ENCODE results near the gene TFDP2. TPM values are rescaled to one million over a fixed set of nuclear protein-coding genes. Genes with fewer than 3 reads are reported as not detected.

The TFDP2 gene
- total and polyA plus RNA-seq, 2 donors (not counting 1 experiment from before 2014, with no cell fraction given), result 5.5 to 31.7 TPM

- Histone ChIP-seq H3K4me3 (ENCODE audit: control extremely low read depth in 1 of 5, extremely low read depth in 1 of 5, insufficient read depth in 1 of 5, low read depth in 2 of 5, low read length in 4 of 5) (no peak overlapping the region), H3K79me2 (ENCODE audit: control insufficient read depth, insufficient read depth, low read length) (no peaks in the 10 kb centered on the region), H3K4me1 (ENCODE audit: control insufficient read depth in 2 of 2, insufficient read depth in 2 of 2, low read length in 2 of 2) (no peaks in the 10 kb centered on the region), H2AFZ (ENCODE audit: insufficient read depth, low read depth, low read length, poor library complexity, severe bottlenecking) (no peak overlapping the region), H4K20me1 (ENCODE audit: control insufficient read depth, insufficient read depth, low read length, poor library complexity, severe bottlenecking) (no peaks in the 10 kb centered on the region), H3K4me2 (replicated peaks; ENCODE audit: low read depth, low read length, poor library complexity, severe bottlenecking) (no peak overlapping the region), H3K9me3 (ENCODE audit: control extremely low read depth in 1 of 3, control insufficient read depth in 2 of 3, insufficient read depth in 1 of 3, low read length in 2 of 3) (peaks cover 0 to 1% (median 0%) of the 10 kb centered on the region in 3 donors), H3K27me3 (replicated peaks in 1 of 4; ENCODE audit: control extremely low read depth in 1 of 4, control insufficient read depth in 3 of 4, insufficient read depth in 4 of 4, low read length in 3 of 4) (no peaks in the 10 kb centered on the region), H3K9ac (ENCODE audit: low read length) (no peak overlapping the region), H3K27ac (ENCODE audit: low read length in 2 of 2) (no peak overlapping the region), H3K36me3 (replicated peaks in 1 of 2; ENCODE audit: control extremely low read depth in 1 of 2, control insufficient read depth in 1 of 2, extremely low read depth in 1 of 2, insufficient read depth in 2 of 2, low read length in 1 of 2) (no peaks in the 10 kb centered on the region)
- ATAC-seq (ENCODE audit: low read depth) (no peak), DNase-seq (no peak)
- ChIA-PET CTCF (no interaction called here), POLR2A (no interaction called here)
- Mint-ChIP-seq H3K4me1 (peaks cover 3% of the 10 kb centered on the region), H3K4me3 (no peak overlapping the region), H3K9me3 (ENCODE audit: insufficient read depth) (no peaks in the 10 kb centered on the region), H3K27me3 (no peaks in the 10 kb centered on the region), H3K27ac (no peak overlapping the region)
- TF ChIP-seq EZH2 (IDR thresholded peaks at IDR 0.05; ENCODE audit: borderline replicate concordance, insufficient read depth, low read depth, low read length, poor library complexity, severe bottlenecking) (no peak), CTCF (IDR thresholded peaks at IDR 0.05) (no peak)
- 95% methylated on average over 15 of the region's 16 CpGs for whole genome bisulfite sequencing (ENCODE audit: insufficient coverage)
- intact Hi-C loops (cut with micrococcal nuclease), result no loop called here
Observed at GRCh38 chr3:141945726-141946485, 203.4 kb downstream of the TFDP2 start.

DNA sequence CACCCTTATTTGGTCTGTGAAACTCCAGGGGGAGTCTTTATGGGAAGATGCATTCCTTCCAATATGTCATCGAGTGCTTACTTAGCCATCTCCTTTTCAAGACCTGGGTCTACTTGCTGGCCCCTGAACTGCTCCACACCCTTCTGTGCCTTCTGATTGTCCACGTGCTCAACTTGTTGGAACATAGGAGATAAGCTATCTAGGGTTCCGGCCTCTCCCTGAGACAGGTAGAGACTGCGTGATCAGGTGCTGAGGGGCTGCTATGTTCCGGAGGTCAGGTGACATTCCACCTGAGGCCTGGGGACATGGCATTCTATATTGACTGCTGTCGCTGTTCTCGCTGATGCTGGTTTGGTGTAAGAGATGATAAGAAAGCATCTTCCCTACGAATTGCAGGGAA lies 207.3 kb downstream of the TFDP2 start:
- ATAC-seq (ENCODE audit: low read depth), result no peak
- intact Hi-C loops (cut with micrococcal nuclease), result no loop called here
- Histone ChIP-seq H3K4me1 (ENCODE audit: control insufficient read depth in 2 of 2, insufficient read depth in 2 of 2, low read length in 2 of 2) (no peaks in the 10 kb centered on the region), H3K27ac (ENCODE audit: low read length in 2 of 2) (no peak overlapping the region), H3K79me2 (ENCODE audit: control insufficient read depth, insufficient read depth, low read length) (no peaks in the 10 kb centered on the region), H2AFZ (ENCODE audit: insufficient read depth, low read depth, low read length, poor library complexity, severe bottlenecking) (no peak overlapping the region), H3K27me3 (replicated peaks in 1 of 4; ENCODE audit: control extremely low read depth in 1 of 4, control insufficient read depth in 3 of 4, insufficient read depth in 4 of 4, low read length in 3 of 4) (no peaks in the 10 kb centered on the region), H3K9ac (ENCODE audit: low read length) (no peak overlapping the region), H3K36me3 (replicated peaks in 1 of 2; ENCODE audit: control extremely low read depth in 1 of 2, control insufficient read depth in 1 of 2, extremely low read depth in 1 of 2, insufficient read depth in 2 of 2, low read length in 1 of 2) (no peaks in the 10 kb centered on the region), H3K4me3 (ENCODE audit: control extremely low read depth in 1 of 5, extremely low read depth in 1 of 5, insufficient read depth in 1 of 5, low read depth in 2 of 5, low read length in 4 of 5) (no peak overlapping the region), H4K20me1 (ENCODE audit: control insufficient read depth, insufficient read depth, low read length, poor library complexity, severe bottlenecking) (no peaks in the 10 kb centered on the region), H3K9me3 (ENCODE audit: control extremely low read depth in 1 of 3, control insufficient read depth in 2 of 3, insufficient read depth in 1 of 3, low read length in 2 of 3) (no peaks in the 10 kb centered on the region), H3K4me2 (replicated peaks; ENCODE audit: low read depth, low read length, poor library complexity, severe bottlenecking) (no peak overlapping the region)
- TF ChIP-seq CTCF (IDR thresholded peaks at IDR 0.05) (no peak), EZH2 (IDR thresholded peaks at IDR 0.05; ENCODE audit: borderline replicate concordance, insufficient read depth, low read depth, low read length, poor library complexity, severe bottlenecking) (no peak)
- no peak for DNase-seq
- no peak overlapping the region for H3K4me3 Mint-ChIP-seq
- H3K27me3 Mint-ChIP-seq, result no peaks in the 10 kb centered on the region
- WGBS (ENCODE audit: insufficient coverage), result 100% methylated on average over 7 of the region's 8 CpGs
- H3K4me1 Mint-ChIP-seq, result no peaks in the 10 kb centered on the region
- ChIA-PET CTCF (no interaction called here), POLR2A (no interaction called here)
- H3K9me3 Mint-ChIP-seq (ENCODE audit: insufficient read depth), result no peaks in the 10 kb centered on the region
- H3K27ac Mint-ChIP-seq, result no peak overlapping the region
